ENCODE measurements around the gene ANXA5.

The ANXA5 gene

GRCh38 chr4:121684561-121684960 lies 12.2 kb downstream of the ANXA5 start:
- no peak for DNase-seq (ENCODE audit: low read depth, low spot score)
- in situ Hi-C loops (cut with HindIII; ENCODE audit: low sequenced_read_pairs): no loop called here
- no peak for TF ChIP-seq CTCF (IDR thresholded peaks at IDR 0.05; ENCODE audit: low read depth, low read length)
- H3K4me3 ChIP-seq (ENCODE audit: low read depth, low read length): no peak overlapping the region

DNA sequence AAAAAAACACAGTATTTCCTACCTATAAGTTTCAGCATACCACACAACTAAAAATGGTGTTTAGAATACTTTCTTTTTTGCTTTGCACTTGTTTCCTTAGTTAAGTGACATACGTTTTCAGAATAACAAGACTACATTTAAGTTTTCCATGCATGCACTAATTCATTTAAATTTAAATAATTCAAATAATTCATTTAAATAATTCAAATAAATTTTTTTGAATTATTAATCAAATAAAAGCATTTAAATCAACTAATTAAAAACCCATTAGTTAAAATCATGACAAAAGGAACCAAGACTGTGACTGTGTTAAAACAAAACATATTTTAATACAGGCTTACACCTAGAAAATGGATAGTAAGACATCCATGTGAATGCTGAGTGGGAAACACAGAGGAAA lies 12.8 kb downstream of the ANXA5 start:
- no peak for TF ChIP-seq CTCF (IDR thresholded peaks at IDR 0.05; ENCODE audit: low read depth, low read length)
- in situ Hi-C loops (cut with HindIII; ENCODE audit: low sequenced_read_pairs): no loop called here
- no peak overlapping the region for H3K4me3 ChIP-seq (ENCODE audit: low read depth, low read length)
- no peak for DNase-seq (ENCODE audit: low read depth, low spot score)

GRCh38 chr4:121680571-121680970 lies 16.2 kb downstream of the ANXA5 start:
- in situ Hi-C loops (cut with HindIII; ENCODE audit: low sequenced_read_pairs): no loop called here
- no peak for TF ChIP-seq CTCF (IDR thresholded peaks at IDR 0.05; ENCODE audit: low read depth, low read length)

DNA sequence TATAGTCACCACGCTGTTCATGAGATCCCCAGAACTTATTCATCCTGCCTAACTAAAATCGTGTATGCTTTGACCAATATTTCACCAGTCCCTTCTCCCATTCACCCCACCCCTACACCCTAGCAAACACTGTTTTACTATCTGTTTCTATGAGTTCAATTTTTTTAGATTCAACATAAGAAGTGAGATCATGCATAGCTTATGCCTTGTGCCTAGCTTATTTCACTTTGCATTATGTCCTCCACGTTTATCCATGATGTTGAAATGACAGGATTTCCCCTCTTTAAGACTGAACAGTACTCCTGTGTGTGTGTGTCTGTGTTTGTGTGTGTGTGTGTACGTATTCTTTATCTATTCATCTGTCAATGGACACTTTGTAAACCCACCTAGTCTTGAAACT lies 16.8 kb downstream of the ANXA5 start:
- no peak for DNase-seq (ENCODE audit: low read depth, low spot score)
- in situ Hi-C loops (cut with HindIII; ENCODE audit: low sequenced_read_pairs): no loop called here
- no peak overlapping the region for H3K4me3 ChIP-seq (ENCODE audit: low read depth, low read length)
- no peak for TF ChIP-seq CTCF (IDR thresholded peaks at IDR 0.05; ENCODE audit: low read depth, low read length)

More at GRCh38 chr4:121680571-121680970, 16.2 kb downstream of the ANXA5 start:
- no peak overlapping the region for H3K4me3 ChIP-seq (ENCODE audit: low read depth, low read length)
- no peak for DNase-seq (ENCODE audit: low read depth, low spot score)

DNA sequence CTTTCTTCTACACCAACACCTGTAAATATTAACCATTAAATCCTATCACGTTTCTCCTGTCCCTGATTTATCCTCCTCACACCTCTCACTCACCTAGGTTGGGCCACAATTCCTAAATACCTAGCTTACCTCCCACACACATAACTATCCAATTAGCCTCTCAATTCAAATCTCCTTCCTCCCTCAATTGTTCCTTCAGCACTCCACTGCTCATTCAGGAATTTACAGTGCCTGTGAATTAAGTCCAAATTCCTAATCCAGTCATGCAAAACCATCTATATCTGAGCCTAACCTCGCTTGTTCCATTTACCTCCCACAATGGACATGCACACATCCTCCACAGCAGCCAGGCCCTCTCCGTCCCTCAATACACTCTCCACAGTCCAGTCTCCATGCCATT lies 17.5 kb downstream of the ANXA5 start:
- no peak for DNase-seq (ENCODE audit: low read depth, low spot score)
- in situ Hi-C loops (cut with HindIII; ENCODE audit: low sequenced_read_pairs): no loop called here
- H3K4me3 ChIP-seq (ENCODE audit: low read depth, low read length): no peak overlapping the region
- TF ChIP-seq CTCF (IDR thresholded peaks at IDR 0.05; ENCODE audit: low read depth, low read length): no peak

- in situ Hi-C loops (cut with HindIII; ENCODE audit: low sequenced_read_pairs): no loop called here
- no peak overlapping the region for H3K4me3 ChIP-seq (ENCODE audit: low read depth, low read length)
- no peak for TF ChIP-seq CTCF (IDR thresholded peaks at IDR 0.05; ENCODE audit: low read depth, low read length)
- no peak for DNase-seq (ENCODE audit: low read depth, low spot score)
These were observed 19.3 kb downstream of the ANXA5 start for GRCh38 chr4:121677524-121677923.
